ENCODE data around the gene TRAPPC1.
A peak's percentile ranks its signal among the peaks of the same experiment; 100 is the strongest.
"Not testable (repeated sequence)": the region's sequence is repeated elsewhere in the genome, so short reads cannot be mapped to it uniquely, and the experiment has no call there.

The TRAPPC1 gene

GRCh38 chr17:7931709-7932482, at the start of gene TRAPPC1, which contains the start of gene CNTROB:
TSS of gene TRAPPC1 (minus strand) at chr17:7931946. CDS start at chr17:7931829, 117 bp downstream.
TSS of gene CNTROB (plus strand) at chr17:7932206. CDS start at chr17:7933080, 874 bp downstream.
- peak; percentile 99 for FAIRE-seq

GRCh38 chr17:7977805-7978204, 46.1 kb upstream of the TRAPPC1 start:
- no peak for FAIRE-seq
- no peak for DNase-seq (ENCODE audit: insufficient read length, low spot score)

More at GRCh38 chr17:7931709-7932482, at the start of gene TRAPPC1, which contains the start of gene CNTROB:
- DNase-seq (ENCODE audit: insufficient read length, low spot score) = peak; percentile 99

- FAIRE-seq (no peak), DNase-seq (ENCODE audit: insufficient read length, low spot score) (no peak)
Measured at GRCh38 chr17:7977039-7977438, 45.3 kb upstream of the TRAPPC1 start.

GRCh38 chr17:7974638-7975131, 42.9 kb upstream of the TRAPPC1 start:
- no peak for DNase-seq (ENCODE audit: insufficient read length, low spot score)
- no peak for FAIRE-seq

GRCh38 chr17:7972131-7972785, 40.5 kb upstream of the TRAPPC1 start:
- FAIRE-seq (no peak), DNase-seq (ENCODE audit: insufficient read length, low spot score) (no peak)

GRCh38 chr17:7971651-7972050, 39.9 kb upstream of the TRAPPC1 start:
- no peak for DNase-seq (ENCODE audit: insufficient read length, low spot score)
- FAIRE-seq = no peak

GRCh38 chr17:7969433-7969832, 37.7 kb upstream of the TRAPPC1 start:
- FAIRE-seq (no peak), DNase-seq (ENCODE audit: insufficient read length, low spot score) (no peak)

GRCh38 chr17:7967751-7968150, 36.0 kb upstream of the TRAPPC1 start:
- FAIRE-seq (no peak), DNase-seq (ENCODE audit: insufficient read length, low spot score) (no peak)

GRCh38 chr17:7961421-7961820, 29.7 kb upstream of the TRAPPC1 start:
- DNase-seq (ENCODE audit: insufficient read length, low spot score) (no peak), FAIRE-seq (no peak)

GRCh38 chr17:7959503-7960253, 27.9 kb upstream of the TRAPPC1 start:
- FAIRE-seq (no peak), DNase-seq (ENCODE audit: insufficient read length, low spot score) (no peak)

- DNase-seq (ENCODE audit: insufficient read length, low spot score) = no peak
- FAIRE-seq = no peak
Measured at GRCh38 chr17:7956228-7956965, 24.7 kb upstream of the TRAPPC1 start.

- FAIRE-seq (no peak), DNase-seq (ENCODE audit: insufficient read length, low spot score) (no peak)
Measured at GRCh38 chr17:7955414-7956227, 23.9 kb upstream of the TRAPPC1 start.

- DNase-seq (ENCODE audit: insufficient read length, low spot score); FAIRE-seq: not testable (repeated sequence)
Measured at GRCh38 chr17:7953266-7953665, 21.5 kb upstream of the TRAPPC1 start.

- FAIRE-seq (peak; percentile 92), DNase-seq (ENCODE audit: insufficient read length, low spot score) (peak; percentile 61)
Measured at GRCh38 chr17:7951143-7951792, 19.5 kb upstream of the TRAPPC1 start.

- FAIRE-seq (peak; percentile 4), DNase-seq (ENCODE audit: insufficient read length, low spot score) (no peak)
Measured at GRCh38 chr17:7950578-7950977, 18.8 kb upstream of the TRAPPC1 start.

- FAIRE-seq (no peak), DNase-seq (ENCODE audit: insufficient read length, low spot score) (no peak)
Measured at GRCh38 chr17:7947651-7948050, 15.9 kb upstream of the TRAPPC1 start.

- no peak for FAIRE-seq
Measured at GRCh38 chr17:7946441-7946840, 14.7 kb upstream of the TRAPPC1 start.

GRCh38 chr17:7945651-7946050, 13.9 kb upstream of the TRAPPC1 start:
- DNase-seq (ENCODE audit: insufficient read length, low spot score) (no peak), FAIRE-seq (no peak)

More at GRCh38 chr17:7946441-7946840, 14.7 kb upstream of the TRAPPC1 start:
- no peak for DNase-seq (ENCODE audit: insufficient read length, low spot score)

GRCh38 chr17:7944326-7944725, 12.6 kb upstream of the TRAPPC1 start:
- FAIRE-seq = no peak

More at GRCh38 chr17:7944326-7944725, 12.6 kb upstream of the TRAPPC1 start:
- DNase-seq (ENCODE audit: insufficient read length, low spot score) = no peak

Measured in GM19239 (cell line).